H9 (cell line): ENCODE measurements around the gene PGM1. TPM values are rescaled to one million over a fixed set of nuclear protein-coding genes. Genes with fewer than 3 reads are reported as not detected.

Experiments
- DNase-seq: peaks from one replicate; pipeline ENCODE4 v3.0.0-alpha.2; 2017
- H2AFZ ChIP-seq: one replicate; pipeline ENCODE4 v1.6.1; 2013; ENCODE audit warnings: mild to moderate bottlenecking, low read length, control low read depth, moderate library complexity
- H2AK5ac ChIP-seq: 2 replicates; pipeline ENCODE4 v1.6.1; 2013; ENCODE audit warnings: low read length, control low read depth, mixed read lengths; ENCODE audit not compliant: insufficient read length
- H2BK120ac ChIP-seq: one replicate; pipeline ENCODE4 v1.6.1; 2013; ENCODE audit warnings: low read depth, mild to moderate bottlenecking, low read length, control low read depth, inconsistent platforms; ENCODE audit not compliant: poor library complexity, severe bottlenecking
- H2BK12ac ChIP-seq: 2 replicates; pipeline ENCODE4 v1.6.1; 2013; ENCODE audit warnings: low read length, control low read depth, mixed read lengths, low read depth; ENCODE audit not compliant: insufficient read length
- H2BK15ac ChIP-seq: 2 replicates; pipeline ENCODE4 v1.6.1; 2013; ENCODE audit warnings: low read depth, low read length, control low read depth
- H2BK20ac ChIP-seq: one replicate; pipeline ENCODE4 v1.6.1; 2013; ENCODE audit warnings: low read depth, mild to moderate bottlenecking, low read length, control low read depth, inconsistent platforms; ENCODE audit not compliant: poor library complexity, severe bottlenecking
- H2BK5ac ChIP-seq: 2 replicates; pipeline ENCODE4 v1.6.1; 2013; ENCODE audit warnings: low read length, control low read depth, mixed read lengths; ENCODE audit not compliant: insufficient read length
- H3K14ac ChIP-seq: 2 replicates; pipeline ENCODE4 v1.6.1; 2013; ENCODE audit warnings: low read length, control low read depth; ENCODE audit not compliant: insufficient read depth
- H3K18ac ChIP-seq: 2 replicates; pipeline ENCODE4 v1.6.1; 2013; ENCODE audit warnings: low read depth, mild to moderate bottlenecking, mixed read lengths, low read length, control low read depth; ENCODE audit not compliant: insufficient read length
- H3K23ac ChIP-seq: 2 replicates; pipeline ENCODE4 v1.6.1; 2013; ENCODE audit warnings: low read length, control low read depth, mixed read lengths, low read depth; ENCODE audit not compliant: insufficient read length
- H3K23me2 ChIP-seq: 2 replicates; pipeline ENCODE4 v1.6.1; 2013; ENCODE audit warnings: low read depth, mild to moderate bottlenecking, mixed read lengths, low read length, control low read depth; ENCODE audit not compliant: insufficient read length, poor library complexity, severe bottlenecking
- H3K27ac ChIP-seq: 2 replicates; pipeline ENCODE4 v1.5.1; 2013; ENCODE audit warnings: low read length, control low read depth, mixed read lengths, low read depth; ENCODE audit not compliant: insufficient read length
- H3K27me3 ChIP-seq: 2 replicates; pipeline ENCODE4 v1.6.1; 2013; ENCODE audit warnings: low read length, control low read depth, inconsistent platforms; ENCODE audit not compliant: insufficient read depth
- H3K4ac ChIP-seq: 2 replicates; pipeline ENCODE4 v1.6.1; 2013; ENCODE audit warnings: low read depth, mild to moderate bottlenecking, control low read depth, inconsistent platforms, low read length, moderate library complexity
- H3K4me1 ChIP-seq: 2 replicates; pipeline ENCODE4 v1.6.1; 2013; ENCODE audit warnings: low read length, control low read depth, inconsistent platforms; ENCODE audit not compliant: insufficient read depth
- H3K4me2 ChIP-seq: 2 replicates; pipeline ENCODE4 v1.6.1; 2013; ENCODE audit warnings: low read length, control low read depth, mixed read lengths; ENCODE audit not compliant: insufficient read length, insufficient read depth
- H3K56ac ChIP-seq: 2 replicates; pipeline ENCODE4 v1.6.1; 2013; ENCODE audit warnings: low read depth, mild to moderate bottlenecking, mixed read lengths, low read length, control low read depth; ENCODE audit not compliant: insufficient read length
- H3K79me1 ChIP-seq: 2 replicates; pipeline ENCODE4 v1.6.1; 2013; ENCODE audit warnings: low read depth, mild to moderate bottlenecking, moderate library complexity, low read length, control low read depth, inconsistent platforms; ENCODE audit not compliant: insufficient read depth, poor library complexity, severe bottlenecking
- H3K79me2 ChIP-seq: 2 replicates; pipeline ENCODE4 v1.6.1; 2013; ENCODE audit warnings: low read length, control low read depth, inconsistent platforms; ENCODE audit not compliant: insufficient read depth
- H3K9ac ChIP-seq: 2 replicates; pipeline ENCODE4 v1.6.1; 2013; ENCODE audit warnings: low read length, control low read depth, mixed read lengths; ENCODE audit not compliant: insufficient read length; ENCODE audit errors: extremely low read depth
- H3K9me3 ChIP-seq: one replicate; pipeline ENCODE4 v1.6.1; 2013; ENCODE audit warnings: low read depth, low read length, inconsistent platforms; ENCODE audit not compliant: control insufficient read depth
- H3T11ph ChIP-seq: one replicate; pipeline ENCODE4 v1.6.1; 2013; ENCODE audit warnings: mild to moderate bottlenecking, low read length, control low read depth, inconsistent platforms
- H4K20me1 ChIP-seq: one replicate; pipeline ENCODE4 v1.6.1; 2013; ENCODE audit not compliant: control insufficient read depth, insufficient read length, insufficient read depth
- H4K5ac ChIP-seq: 2 replicates; pipeline ENCODE4 v1.6.1; 2013; ENCODE audit warnings: low read depth, mild to moderate bottlenecking, mixed read lengths, low read length, control low read depth; ENCODE audit not compliant: insufficient read length
- H4K8ac ChIP-seq: replicated peaks from 2 replicates; pipeline ENCODE4 v1.6.1; 2013; ENCODE audit warnings: low read length, control low read depth, mixed read lengths, low read depth; ENCODE audit not compliant: insufficient read length
- H4K91ac ChIP-seq: 2 replicates; pipeline ENCODE4 v1.6.1; 2013; ENCODE audit warnings: low read depth, mild to moderate bottlenecking, moderate library complexity, mixed read lengths, low read length, control low read depth; ENCODE audit not compliant: insufficient read length
- H3K27ac Mint-ChIP-seq, 3 experiments: 2 replicates in 2 of 3; 3 replicates in 1 of 3; pipeline ENCODE4 v1.8.0; 2020 to 2021; ENCODE audit warnings: mixed read lengths in 3 of 3, mild to moderate bottlenecking in 1 of 3, moderate library complexity in 1 of 3
- H3K27me3 Mint-ChIP-seq: 2 replicates; pipeline ENCODE4 v1.8.0; 2021; ENCODE audit warnings: low read depth, mild to moderate bottlenecking, moderate library complexity, mixed read lengths
- H3K36me3 Mint-ChIP-seq, 3 experiments: 2 replicates in 2 of 3; 3 replicates in 1 of 3; pipeline ENCODE4 v1.8.0; 2020 to 2021; ENCODE audit warnings: low read depth in 3 of 3, mixed read lengths in 3 of 3; ENCODE audit not compliant: insufficient read depth in 1 of 3
- H3K4me1 Mint-ChIP-seq, 2 experiments: 2 replicates each; pipeline ENCODE4 v1.8.0; 2020; ENCODE audit warnings: mixed read lengths in 2 of 2
- H3K4me3 Mint-ChIP-seq, 2 experiments: 2 replicates in 1 of 2; 3 replicates in 1 of 2; pipeline ENCODE4 v1.8.0; 2020 to 2021; ENCODE audit warnings: mild to moderate bottlenecking in 2 of 2, mixed read lengths in 2 of 2, moderate library complexity in 1 of 2
- H3K9me3 Mint-ChIP-seq, 2 experiments: 2 replicates in 1 of 2; 3 replicates in 1 of 2; pipeline ENCODE4 v1.8.0; 2020; ENCODE audit warnings: mild to moderate bottlenecking in 2 of 2, mixed read lengths in 2 of 2, moderate library complexity in 1 of 2
- WGBS: extraction: QIAGEN DNeasy Blood & Tissue Kit; methylation state at CpG from one replicate; pipeline ENCODE4 v1.1.7; 2013; ENCODE audit warnings: missing lambda C conversion rate, low lambda C conversion rate, mixed read lengths; ENCODE audit not compliant: insufficient read length; ENCODE audit errors: extremely low coverage; 5-methylcytosine and 5-hydroxymethylcytosine counted together
- total RNA-seq: library from RNA; stranded (reverse); gene quantifications from 2 replicates; pipeline ENCODE4 v1.2.1, GENCODE V29; 2021
- TF ChIP-seq, protein P1 (sequence below): fragments of 200-600 bp; sonication (generic); conservative IDR thresholded peaks from 3 replicates; pipeline ENCODE4 v1.8.0; 2021; ENCODE audit warnings: antibody characterized with exemption, mild to moderate bottlenecking

The PGM1 gene
- total RNA-seq, 1 experiment from 2014 or later: 56.4 TPM

DNA sequence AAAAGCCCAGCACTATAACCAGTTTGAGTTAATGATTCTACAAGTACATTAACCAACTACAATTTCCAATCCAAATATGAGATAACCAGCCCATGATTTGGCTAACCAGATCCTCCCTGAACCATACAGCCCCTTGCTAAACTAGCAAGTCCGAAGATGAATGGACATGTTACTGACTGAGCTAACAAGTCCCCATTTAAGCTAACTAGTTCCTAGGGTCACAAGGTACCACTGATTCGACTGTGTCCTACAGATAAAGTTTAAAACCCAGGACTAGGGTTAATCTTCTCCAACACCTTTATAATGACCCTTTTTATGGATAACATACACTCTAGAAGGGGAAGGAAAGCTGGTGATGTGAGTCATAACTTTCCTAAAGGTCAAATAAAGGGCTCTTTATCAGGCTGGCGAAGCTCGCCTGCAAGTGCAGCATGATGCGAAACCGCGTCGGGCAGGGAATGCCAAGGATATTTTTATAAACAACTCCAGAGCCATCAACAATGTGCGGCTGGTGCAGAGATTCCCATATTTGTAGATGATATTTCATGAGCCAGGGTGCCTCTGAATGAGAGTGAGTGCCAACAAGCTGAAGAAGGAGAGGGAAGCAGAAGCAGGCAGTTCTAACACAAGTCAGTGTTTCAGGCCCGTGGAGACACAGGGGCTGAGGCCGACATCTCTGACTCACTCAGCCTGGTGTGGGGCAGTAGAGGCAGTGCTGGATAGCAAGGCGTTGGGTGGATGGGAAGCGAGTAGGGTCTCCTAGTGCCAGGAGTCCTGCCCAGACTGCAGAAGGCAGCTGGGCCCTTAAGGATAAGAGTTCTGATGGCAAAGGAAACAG lies 105.0 kb downstream of the PGM1 start:
- no peak overlapping the region for H2AFZ ChIP-seq
- H3K14ac ChIP-seq: no peak overlapping the region
- no peaks in the 10 kb centered on the region for H4K20me1 ChIP-seq
- H3K18ac ChIP-seq: no peak overlapping the region
- H3K79me2 ChIP-seq: no peaks in the 10 kb centered on the region
- Mint-ChIP-seq H3K27me3 (peaks cover 5% of the 10 kb centered on the region), H3K27ac (no peak overlapping the region; a peak in 1 of 7 replicates), H3K36me3 (no peaks in the 10 kb centered on the region), H3K4me1 (peaks cover 5 to 11% of the 10 kb centered on the region in 2 experiments), H3K9me3 (no peaks in the 10 kb centered on the region), H3K4me3 (no peak overlapping the region)
- H3K4me2 ChIP-seq: no peak overlapping the region
- no peak overlapping the region for H2AK5ac ChIP-seq
- H2BK15ac ChIP-seq: no peak overlapping the region
- no peaks in the 10 kb centered on the region for H3K79me1 ChIP-seq
- no peak overlapping the region for H3K27ac ChIP-seq
- no peak overlapping the region for H4K91ac ChIP-seq
- H3K27me3 ChIP-seq: no peaks in the 10 kb centered on the region
- H2BK5ac ChIP-seq: no peak overlapping the region
- H3K56ac ChIP-seq: no peak overlapping the region
- no peak overlapping the region for H4K8ac ChIP-seq
- H3T11ph ChIP-seq: no peak overlapping the region
- H3K4ac ChIP-seq: no peak overlapping the region
- no peaks in the 10 kb centered on the region for H3K9me3 ChIP-seq
- H3K9ac ChIP-seq: no peak overlapping the region
- H4K5ac ChIP-seq: no peak overlapping the region
- no peaks in the 10 kb centered on the region for H3K23me2 ChIP-seq
- no peak overlapping the region for H2BK12ac ChIP-seq
- H3K4me1 ChIP-seq: peaks cover 3% of the 10 kb centered on the region; the same call in 1 of the 2 replicates
- TF ChIP-seq, protein P1, sequence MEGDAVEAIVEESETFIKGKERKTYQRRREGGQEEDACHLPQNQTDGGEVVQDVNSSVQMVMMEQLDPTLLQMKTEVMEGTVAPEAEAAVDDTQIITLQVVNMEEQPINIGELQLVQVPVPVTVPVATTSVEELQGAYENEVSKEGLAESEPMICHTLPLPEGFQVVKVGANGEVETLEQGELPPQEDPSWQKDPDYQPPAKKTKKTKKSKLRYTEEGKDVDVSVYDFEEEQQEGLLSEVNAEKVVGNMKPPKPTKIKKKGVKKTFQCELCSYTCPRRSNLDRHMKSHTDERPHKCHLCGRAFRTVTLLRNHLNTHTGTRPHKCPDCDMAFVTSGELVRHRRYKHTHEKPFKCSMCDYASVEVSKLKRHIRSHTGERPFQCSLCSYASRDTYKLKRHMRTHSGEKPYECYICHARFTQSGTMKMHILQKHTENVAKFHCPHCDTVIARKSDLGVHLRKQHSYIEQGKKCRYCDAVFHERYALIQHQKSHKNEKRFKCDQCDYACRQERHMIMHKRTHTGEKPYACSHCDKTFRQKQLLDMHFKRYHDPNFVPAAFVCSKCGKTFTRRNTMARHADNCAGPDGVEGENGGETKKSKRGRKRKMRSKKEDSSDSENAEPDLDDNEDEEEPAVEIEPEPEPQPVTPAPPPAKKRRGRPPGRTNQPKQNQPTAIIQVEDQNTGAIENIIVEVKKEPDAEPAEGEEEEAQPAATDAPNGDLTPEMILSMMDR: no peak
- no peak for DNase-seq
- WGBS: no CpG with 5 or more reads among the region's 13 CpGs
- no peak overlapping the region for H2BK120ac ChIP-seq
- H2BK20ac ChIP-seq: no peak overlapping the region
- no peak overlapping the region for H3K23ac ChIP-seq
